KBM-7 (cell line): ENCODE data around the gene CTR9.
A peak's percentile ranks its signal among the peaks of the same experiment; 100 is the strongest.

Source experiments
- DNase-seq: peaks from one replicate; pipeline ENCODE4 v3.0.0-alpha.2; 2015
- in situ Hi-C: fragments of 300-500 bp; cut with MboI; formaldehyde crosslinking; loops from 2 replicates; pipeline ENCODE4 v1.14.3; 2020; ENCODE audit warnings: low sequenced_read_pairs, low pct_unique_long_range_greater_than_20kb, mixed read lengths

Gene CTR9

GRCh38 chr11:10774811-10775210 lies 23.8 kb downstream of the CTR9 start:
- in situ Hi-C loops: loop anchor here (25.0 kb wide), 1 partner anchor 1012 kb away; no protein-coding TSS in a partner anchor
- DNase-seq: no peak

GRCh38 chr11:10777393-10777793 lies 26.3 kb downstream of the CTR9 start:
- peak; percentile 56 for DNase-seq
- in situ Hi-C loops: loop anchor here (25.0 kb wide), 1 partner anchor 1010 kb away; no protein-coding TSS in a partner anchor

GRCh38 chr11:10777806-10778205 lies 26.8 kb downstream of the CTR9 start:
- DNase-seq: peak; percentile 76
- in situ Hi-C loops: loop anchor here (25.0 kb wide), 1 partner anchor 1009 kb away; no protein-coding TSS in a partner anchor

GRCh38 chr11:10778217-10778970 lies 27.3 kb downstream of the CTR9 start:
- DNase-seq: no peak
- in situ Hi-C loops: loop anchor here (25.0 kb wide), 1 partner anchor 1009 kb away; no protein-coding TSS in a partner anchor

- in situ Hi-C loops: loop anchor here (25.0 kb wide), 1 partner anchor 1008 kb away; no protein-coding TSS in a partner anchor
- DNase-seq: no peak
These were observed 28.0 kb downstream of the CTR9 start for GRCh38 chr11:10779086-10779485.

- in situ Hi-C loops: loop anchor here (25.0 kb wide), 1 partner anchor 1007 kb away; no protein-coding TSS in a partner anchor
These were observed 29.0 kb downstream of the CTR9 start for GRCh38 chr11:10780040-10780439.

GRCh38 chr11:10784232-10785145 lies 33.4 kb downstream of the CTR9 start:
- DNase-seq: no peak
- in situ Hi-C loops: loop anchor here (25.0 kb wide), 1 partner anchor 1003 kb away; no protein-coding TSS in a partner anchor

More at GRCh38 chr11:10780040-10780439, 29.0 kb downstream of the CTR9 start:
- DNase-seq: no peak

- DNase-seq: no peak
- in situ Hi-C loops: loop anchor here (25.0 kb wide), 1 partner anchor 1002 kb away; no protein-coding TSS in a partner anchor
These were observed 34.1 kb downstream of the CTR9 start for GRCh38 chr11:10785146-10785474.

GRCh38 chr11:10786451-10786850 lies 35.4 kb downstream of the CTR9 start:
- in situ Hi-C loops: loop anchor here (25.0 kb wide), 1 partner anchor 1001 kb away; no protein-coding TSS in a partner anchor
- DNase-seq: no peak

GRCh38 chr11:10792385-10793068 lies 41.5 kb downstream of the CTR9 start:
- in situ Hi-C loops: loop anchor here (10.0 to 25.0 kb wide), 2 partner anchors 232 to 995 kb away; no protein-coding TSS in a partner anchor
- peak; percentile 79 for DNase-seq

- in situ Hi-C loops: loop anchor here (10.0 to 25.0 kb wide), 2 partner anchors 231 to 994 kb away; no protein-coding TSS in a partner anchor
- no peak for DNase-seq
These were observed 42.6 kb downstream of the CTR9 start for GRCh38 chr11:10793470-10794255.

GRCh38 chr11:10796191-10796590 lies 45.1 kb downstream of the CTR9 start:
- in situ Hi-C loops: loop anchor here (10.0 to 25.0 kb wide), 2 partner anchors 229 to 991 kb away; no protein-coding TSS in a partner anchor
- DNase-seq: no peak

- DNase-seq: no peak
- in situ Hi-C loops: loop anchor here (10.0 to 25.0 kb wide), 2 partner anchors 228 to 990 kb away; no protein-coding TSS in a partner anchor
These were observed 46.0 kb downstream of the CTR9 start for GRCh38 chr11:10797001-10797400.

GRCh38 chr11:10797531-10797930 lies 46.5 kb downstream of the CTR9 start:
- no peak for DNase-seq
- in situ Hi-C loops: loop anchor here (10.0 to 25.0 kb wide), 2 partner anchors 227 to 990 kb away; no protein-coding TSS in a partner anchor

- in situ Hi-C loops: loop anchor here (10.0 to 25.0 kb wide), 2 partner anchors 226 to 989 kb away; no protein-coding TSS in a partner anchor
- DNase-seq: no peak
These were observed 47.4 kb downstream of the CTR9 start for GRCh38 chr11:10798330-10798928.

- in situ Hi-C loops: no loop called here
- no peak for DNase-seq
These were observed 49.2 kb downstream of the CTR9 start for GRCh38 chr11:10800292-10800691.

GRCh38 chr11:10803676-10804075 lies 52.6 kb downstream of the CTR9 start:
- in situ Hi-C loops: no loop called here
- no peak for DNase-seq
